Measurements from ENCODE around the gene METTL13. TPM values are rescaled to one million over a fixed set of nuclear protein-coding genes. Genes with fewer than 3 reads are reported as not detected.
A peak's percentile ranks its signal among the peaks of the same experiment; 100 is the strongest.

Gene METTL13
- total and polyA plus RNA-seq, 8 donors: 5.2 to 16.6 (median 9.9) TPM

DNA sequence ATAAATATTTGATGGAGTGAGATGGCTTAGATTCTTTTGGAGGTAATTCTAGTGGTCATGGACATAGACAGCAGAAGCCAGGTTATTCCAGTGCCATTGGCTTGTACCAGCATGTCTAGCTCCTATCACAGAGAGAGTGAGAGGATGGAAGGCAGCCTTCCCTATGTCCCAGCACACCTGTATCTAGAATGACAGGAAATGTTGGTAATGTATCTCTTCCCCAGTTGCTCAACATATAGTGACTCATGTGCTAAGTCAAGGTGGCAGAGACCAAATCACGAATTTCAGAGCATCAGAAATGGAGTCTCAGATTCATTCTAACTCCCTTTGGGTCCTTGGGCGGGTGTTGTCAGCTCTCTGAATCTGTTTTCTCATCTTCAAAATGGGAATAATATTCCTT, 28.4 kb downstream of the METTL13 start:
- ATAC-seq (no peak), FAIRE-seq (no peak), DNase-seq (no peak)
- Histone ChIP-seq H3K4me1 (no peaks in the 10 kb centered on the region), H3K4me3 (no peak overlapping the region), H3K36me3 (no peaks in the 10 kb centered on the region), H3K27ac (no peak overlapping the region), H3K27me3 (no peaks in the 10 kb centered on the region), H3K9me3 (no peaks in the 10 kb centered on the region)
- TF ChIP-seq, protein P1, sequence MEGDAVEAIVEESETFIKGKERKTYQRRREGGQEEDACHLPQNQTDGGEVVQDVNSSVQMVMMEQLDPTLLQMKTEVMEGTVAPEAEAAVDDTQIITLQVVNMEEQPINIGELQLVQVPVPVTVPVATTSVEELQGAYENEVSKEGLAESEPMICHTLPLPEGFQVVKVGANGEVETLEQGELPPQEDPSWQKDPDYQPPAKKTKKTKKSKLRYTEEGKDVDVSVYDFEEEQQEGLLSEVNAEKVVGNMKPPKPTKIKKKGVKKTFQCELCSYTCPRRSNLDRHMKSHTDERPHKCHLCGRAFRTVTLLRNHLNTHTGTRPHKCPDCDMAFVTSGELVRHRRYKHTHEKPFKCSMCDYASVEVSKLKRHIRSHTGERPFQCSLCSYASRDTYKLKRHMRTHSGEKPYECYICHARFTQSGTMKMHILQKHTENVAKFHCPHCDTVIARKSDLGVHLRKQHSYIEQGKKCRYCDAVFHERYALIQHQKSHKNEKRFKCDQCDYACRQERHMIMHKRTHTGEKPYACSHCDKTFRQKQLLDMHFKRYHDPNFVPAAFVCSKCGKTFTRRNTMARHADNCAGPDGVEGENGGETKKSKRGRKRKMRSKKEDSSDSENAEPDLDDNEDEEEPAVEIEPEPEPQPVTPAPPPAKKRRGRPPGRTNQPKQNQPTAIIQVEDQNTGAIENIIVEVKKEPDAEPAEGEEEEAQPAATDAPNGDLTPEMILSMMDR (IDR thresholded peaks at IDR 0.05): no peak
- intact Hi-C loops (cut with DNase I): loop anchor here in 2 of 3 donors (10.0 kb wide), 2 partner anchors 165 to 175 kb away; no protein-coding TSS in a partner anchor
- 56 to 66% methylated on average over 2 of the region's 2 CpGs for WGBS, 2 donors

DNA sequence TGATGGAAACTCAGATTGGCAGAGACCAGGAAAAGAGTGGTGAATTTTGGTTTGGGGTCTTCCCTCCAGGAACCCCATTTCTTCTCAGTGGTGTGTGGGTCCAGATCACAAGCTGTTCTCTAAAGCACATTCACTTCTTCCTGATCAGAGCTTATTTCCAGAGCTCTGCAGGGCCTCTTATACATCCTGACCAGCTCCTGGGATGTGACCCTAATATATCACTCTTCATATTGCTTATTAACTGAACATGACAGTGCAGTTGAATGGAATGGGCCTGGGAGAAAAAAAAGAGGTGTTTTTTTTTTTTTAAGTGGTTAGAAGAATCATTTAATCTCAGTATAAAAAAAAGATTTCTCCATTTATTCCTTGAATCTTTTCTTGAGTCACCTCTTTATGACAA, 30.2 kb downstream of the METTL13 start:
- ATAC-seq (no peak), FAIRE-seq (no peak), DNase-seq (no peak)
- no peak overlapping the region for H3K4me3 ChIP-seq
- intact Hi-C loops (cut with DNase I): no loop called here
- no peaks in the 10 kb centered on the region for H3K4me1 ChIP-seq
- H3K36me3 ChIP-seq: no peaks in the 10 kb centered on the region
- TF ChIP-seq, protein P1 (IDR thresholded peaks at IDR 0.05): no peak
- no peak overlapping the region for H3K27ac ChIP-seq
- H3K9me3 ChIP-seq: no peaks in the 10 kb centered on the region
- no peaks in the 10 kb centered on the region for H3K27me3 ChIP-seq

DNA sequence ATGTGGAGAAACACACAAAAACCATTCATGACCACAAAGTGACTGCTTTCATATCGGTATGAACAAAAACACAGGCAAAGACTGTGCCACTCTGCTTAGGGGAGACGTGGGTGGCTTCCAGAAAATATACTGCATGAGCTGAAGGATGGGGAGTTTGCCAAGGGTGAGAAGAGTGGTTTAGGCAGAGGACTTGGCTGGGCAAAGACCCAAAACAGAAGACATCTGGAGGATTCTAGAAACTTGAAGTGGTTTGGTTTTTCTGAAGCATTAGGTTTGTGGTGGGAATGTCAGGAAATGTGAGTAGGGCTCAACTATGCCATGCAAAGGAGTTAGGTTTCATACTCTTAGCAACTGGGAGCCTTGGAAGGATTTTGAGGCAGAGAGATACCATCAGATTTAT, 33.2 kb downstream of the METTL13 start:
- intact Hi-C loops (cut with DNase I): no loop called here
- no peak for DNase-seq
- Histone ChIP-seq H3K9me3 (no peaks in the 10 kb centered on the region), H3K36me3 (no peaks in the 10 kb centered on the region), H3K27ac (no peak overlapping the region), H3K27me3 (no peaks in the 10 kb centered on the region), H3K4me3 (no peak overlapping the region), H3K4me1 (no peaks in the 10 kb centered on the region)
- FAIRE-seq: no peak
- no peak for ATAC-seq
- TF ChIP-seq, protein P1 (IDR thresholded peaks at IDR 0.05): no peak
- WGBS, 2 donors: 73 to 84% methylated on average over 2 of the region's 2 CpGs

DNA sequence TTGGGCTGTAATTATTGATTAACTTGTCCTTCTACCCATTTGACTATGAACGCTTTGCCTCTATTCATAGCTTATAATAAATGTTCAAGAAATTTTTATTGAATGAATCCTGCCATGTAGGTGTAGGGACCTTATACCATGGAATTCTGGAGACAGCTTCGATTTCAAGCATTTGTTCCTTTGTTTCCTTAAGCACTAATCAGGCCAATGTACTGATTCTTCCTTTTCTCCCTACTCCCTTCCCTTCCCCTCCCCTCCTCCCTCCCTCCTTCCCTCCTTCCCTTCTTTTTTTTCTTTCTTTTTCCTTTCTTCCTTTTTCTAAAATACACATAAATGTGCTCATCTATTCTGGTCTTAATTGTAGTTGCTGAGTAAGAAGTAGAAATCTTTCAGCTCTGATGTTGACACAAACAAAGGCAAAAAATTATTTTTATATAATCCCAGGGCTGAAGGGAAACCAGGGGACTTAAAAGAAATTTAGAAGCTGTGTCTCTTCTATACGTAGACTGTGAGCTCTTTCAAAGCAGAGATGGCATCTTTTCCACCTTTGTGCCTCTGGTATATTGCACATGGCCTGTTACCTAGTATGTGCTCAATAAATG, 34.9 kb downstream of the METTL13 start:
- 46 to 49% methylated on average over 3 of the region's 3 CpGs for WGBS, 2 donors
- ATAC-seq (no peak), FAIRE-seq (no peak), DNase-seq (no peak)
- H3K27ac ChIP-seq: no peak overlapping the region
- TF ChIP-seq, protein P1 (IDR thresholded peaks at IDR 0.05): no peak
- no peak overlapping the region for H3K4me3 ChIP-seq
- H3K9me3 ChIP-seq: no peaks in the 10 kb centered on the region
- intact Hi-C loops (cut with DNase I): no loop called here
- no peaks in the 10 kb centered on the region for H3K27me3 ChIP-seq
- H3K4me1 ChIP-seq: no peaks in the 10 kb centered on the region
- no peaks in the 10 kb centered on the region for H3K36me3 ChIP-seq

DNA sequence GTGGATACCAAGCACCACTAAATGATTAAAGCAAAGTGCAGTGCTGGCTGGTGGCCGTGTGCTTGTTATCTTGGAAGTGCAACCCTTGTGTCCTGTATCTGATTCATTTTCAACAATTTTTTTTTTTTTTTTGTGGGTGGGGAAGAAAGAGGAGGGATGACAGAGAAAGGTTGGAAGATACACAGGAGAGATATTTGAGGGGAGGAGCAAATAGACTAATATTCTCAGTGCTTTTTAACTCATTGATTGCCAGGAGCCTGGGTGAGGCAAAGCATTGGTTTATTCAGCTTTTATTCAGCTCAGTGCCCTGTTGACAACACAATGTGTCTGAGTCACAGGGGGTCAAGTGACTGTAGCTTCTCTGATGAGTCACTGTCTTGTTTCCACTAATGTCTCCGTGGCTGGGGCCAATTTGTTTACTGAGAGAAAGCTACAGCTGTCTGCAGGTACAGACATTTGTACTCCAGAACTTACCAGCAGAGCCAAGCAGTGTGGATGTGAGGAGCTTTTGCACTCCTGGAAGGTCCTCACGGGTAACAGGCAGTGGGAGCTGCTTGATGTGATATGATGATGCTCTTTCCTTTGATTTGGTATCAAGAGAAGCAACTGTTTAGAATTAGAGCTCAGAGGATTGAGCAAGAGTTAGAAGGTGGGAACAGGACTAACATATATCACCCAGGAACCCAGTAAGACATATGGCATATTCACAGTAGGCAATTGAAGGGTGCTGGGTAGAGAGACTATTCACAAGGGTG, 36.2 kb downstream of the METTL13 start:
- Histone ChIP-seq H3K9me3 (no peaks in the 10 kb centered on the region), H3K36me3 (no peaks in the 10 kb centered on the region), H3K27me3 (no peaks in the 10 kb centered on the region), H3K4me1 (no peaks in the 10 kb centered on the region), H3K4me3 (no peak overlapping the region), H3K27ac (no peak overlapping the region)
- TF ChIP-seq, protein P1 (IDR thresholded peaks at IDR 0.05): no peak
- ATAC-seq: peak in 3 of 4 donors; percentile 40 to 69 (median 48)
- no peak for DNase-seq
- intact Hi-C loops (cut with DNase I): no loop called here
- FAIRE-seq: no peak
- WGBS, 2 donors: 37 to 45% methylated on average over 3 of the region's 3 CpGs

Data from pancreas (tissue), 10 donors.